Measurements from ENCODE around the gene HOXC10.

The HOXC10 gene

GRCh38 chr12:53976823-53977595 lies 7.9 kb upstream of the HOXC10 start:
- no peaks in the 10 kb centered on the region for H3K9me3 ChIP-seq (ENCODE audit: low read depth, low read length)
- DNase-seq (ENCODE audit: low read depth, low spot score): no peak
- peaks cover 8% of the 10 kb centered on the region for H3K36me3 ChIP-seq (ENCODE audit: insufficient read depth, low read length)
- peak overlapping the region; percentile 93 for H3K4me3 ChIP-seq
- TF ChIP-seq FOXP2 (optimal IDR thresholded peaks at IDR 0.05; ENCODE audit: control extremely low read depth, extremely low read length, insufficient read depth) (no peak), EZH2 (IDR thresholded peaks at IDR 0.05) (no peak), POLR2AphosphoS5 (IDR thresholded peaks at IDR 0.05; ENCODE audit: borderline replicate concordance, low read depth, low read length) (no peak)
- H3K27ac ChIP-seq: peak overlapping the region; percentile 97
- no peak overlapping the region for H3K9ac ChIP-seq (ENCODE audit: insufficient read length)

GRCh38 chr12:53977596-53978445 lies 7.1 kb upstream of the HOXC10 start:
- Histone ChIP-seq H3K9me3 (ENCODE audit: low read depth, low read length) (no peaks in the 10 kb centered on the region), H3K36me3 (ENCODE audit: insufficient read depth, low read length) (peaks cover 8% of the 10 kb centered on the region), H3K9ac (ENCODE audit: insufficient read length) (peak overlapping the region; percentile 56), H3K27ac (peak overlapping the region; percentile 97), H3K4me3 (peak overlapping the region; percentile 93)
- no peak; the same call in 1 of the 2 replicates for TF ChIP-seq POLR2AphosphoS5 (IDR thresholded peaks at IDR 0.05; ENCODE audit: borderline replicate concordance, low read depth, low read length)
- TF ChIP-seq FOXP2 (optimal IDR thresholded peaks at IDR 0.05; ENCODE audit: control extremely low read depth, extremely low read length, insufficient read depth): no peak
- no peak for TF ChIP-seq EZH2 (IDR thresholded peaks at IDR 0.05)
- no peak for DNase-seq (ENCODE audit: low read depth, low spot score)

GRCh38 chr12:53978477-53979356 lies 6.2 kb upstream of the HOXC10 start:
- no peaks in the 10 kb centered on the region for H3K9me3 ChIP-seq (ENCODE audit: low read depth, low read length)
- peak; percentile 98 for DNase-seq (ENCODE audit: low read depth, low spot score)
- peak overlapping the region; percentile 27 for H3K9ac ChIP-seq (ENCODE audit: insufficient read length)
- TF ChIP-seq FOXP2 (optimal IDR thresholded peaks at IDR 0.05; ENCODE audit: control extremely low read depth, extremely low read length, insufficient read depth) (peak; percentile 80), EZH2 (IDR thresholded peaks at IDR 0.05) (no peak), POLR2AphosphoS5 (IDR thresholded peaks at IDR 0.05; ENCODE audit: borderline replicate concordance, low read depth, low read length) (peak; percentile 71)
- H3K27ac ChIP-seq: peak overlapping the region; percentile 93
- peak overlapping the region; percentile 93 for H3K4me3 ChIP-seq
- peaks cover 8% of the 10 kb centered on the region for H3K36me3 ChIP-seq (ENCODE audit: insufficient read depth, low read length)

- peaks cover 8% of the 10 kb centered on the region for H3K36me3 ChIP-seq (ENCODE audit: insufficient read depth, low read length)
- no peak for DNase-seq (ENCODE audit: low read depth, low spot score)
- H3K27ac ChIP-seq: peak overlapping the region; percentile 83
- no peak for TF ChIP-seq POLR2AphosphoS5 (IDR thresholded peaks at IDR 0.05; ENCODE audit: borderline replicate concordance, low read depth, low read length)
- no peaks in the 10 kb centered on the region for H3K9me3 ChIP-seq (ENCODE audit: low read depth, low read length)
- H3K9ac ChIP-seq (ENCODE audit: insufficient read length): peak overlapping the region; percentile 38
- peak overlapping the region; percentile 41 for H3K4me3 ChIP-seq
Measured at GRCh38 chr12:53980104-53980801, 4.7 kb upstream of the HOXC10 start.

GRCh38 chr12:53980802-53981496 lies 4.0 kb upstream of the HOXC10 start:
- Histone ChIP-seq H3K4me3 (peak overlapping the region; percentile 41), H3K36me3 (ENCODE audit: insufficient read depth, low read length) (peaks cover 2% of the 10 kb centered on the region), H3K9ac (ENCODE audit: insufficient read length) (peak overlapping the region; percentile 38), H3K9me3 (ENCODE audit: low read depth, low read length) (no peaks in the 10 kb centered on the region), H3K27ac (peak overlapping the region; percentile 83)
- TF ChIP-seq EZH2 (IDR thresholded peaks at IDR 0.05): no peak
- TF ChIP-seq POLR2AphosphoS5 (IDR thresholded peaks at IDR 0.05; ENCODE audit: borderline replicate concordance, low read depth, low read length): no peak
- no peak for TF ChIP-seq FOXP2 (optimal IDR thresholded peaks at IDR 0.05; ENCODE audit: control extremely low read depth, extremely low read length, insufficient read depth)
- DNase-seq (ENCODE audit: low read depth, low spot score): no peak

- Histone ChIP-seq H3K36me3 (ENCODE audit: insufficient read depth, low read length) (no peaks in the 10 kb centered on the region), H3K9ac (ENCODE audit: insufficient read length) (no peak overlapping the region), H3K27ac (peak overlapping the region; percentile 83), H3K9me3 (ENCODE audit: low read depth, low read length) (no peaks in the 10 kb centered on the region), H3K4me3 (no peak overlapping the region)
- TF ChIP-seq FOXP2 (optimal IDR thresholded peaks at IDR 0.05; ENCODE audit: control extremely low read depth, extremely low read length, insufficient read depth) (no peak), POLR2AphosphoS5 (IDR thresholded peaks at IDR 0.05; ENCODE audit: borderline replicate concordance, low read depth, low read length) (no peak), EZH2 (IDR thresholded peaks at IDR 0.05) (no peak)
- DNase-seq (ENCODE audit: low read depth, low spot score): no peak
Measured at GRCh38 chr12:53981634-53982565, 3.0 kb upstream of the HOXC10 start.

All from SK-N-MC (cell line).